Left renal pelvis (tissue), 4 donors: ENCODE measurements around the gene ZBTB39. TPM values are rescaled to one million over a fixed set of nuclear protein-coding genes. Genes with fewer than 3 reads are reported as not detected.

Source experiments
- DNase-seq, 4 donors: peaks; one replicate each; pipeline ENCODE4 v3.0.0-alpha.2; 2013; ENCODE audit warnings: low read depth in 4 of 4, low spot score in 3 of 4
- polyA plus RNA-seq, 4 donors: library from polyadenylated mRNA; unstranded; fragments of 120-200 nt; gene quantifications; one replicate each; pipeline ENCODE4 v1.2.1, GENCODE V29; 2013; ENCODE audit not compliant: insufficient read length in 4 of 4

ZBTB39 gene
- polyA plus RNA-seq, 4 donors, result 8.9 to 13.8 (median 11.7) TPM

DNA sequence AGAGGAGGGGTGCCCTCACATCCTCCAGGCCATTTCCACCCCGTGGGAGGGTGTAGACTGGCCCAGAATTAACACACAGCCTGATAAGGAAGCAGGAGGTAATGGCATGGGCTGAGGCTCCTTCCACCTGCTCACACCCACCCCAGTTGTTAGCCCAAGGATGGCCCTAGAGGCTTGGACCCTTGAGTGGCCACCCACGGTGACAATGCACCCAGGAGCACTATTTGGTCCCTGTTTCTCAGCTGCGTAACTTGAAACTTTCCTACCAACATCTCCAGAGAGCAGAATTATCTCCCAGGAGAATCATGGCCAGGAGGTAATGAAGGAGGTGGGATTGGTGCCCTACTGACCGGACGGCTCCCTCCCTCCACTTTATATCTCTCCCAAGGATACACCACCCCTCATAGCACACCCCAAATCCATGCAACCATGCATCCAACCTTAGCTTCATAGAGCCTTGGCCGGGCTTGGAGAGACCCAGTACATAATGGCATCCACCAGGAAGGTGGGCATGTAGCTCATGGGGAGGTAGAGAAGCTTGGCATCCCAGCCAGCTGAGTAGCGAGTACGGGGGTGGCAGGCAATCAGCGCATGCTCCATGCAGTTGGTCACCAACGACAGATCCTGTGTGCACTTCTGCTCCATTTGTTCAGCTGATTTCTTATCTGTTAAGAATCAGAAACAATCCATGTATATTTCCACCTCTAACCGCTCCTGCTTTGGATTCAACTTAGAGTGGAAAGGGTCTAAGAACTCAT lies 54.6 kb downstream of the ZBTB39 start:
- no peak for DNase-seq

DNA sequence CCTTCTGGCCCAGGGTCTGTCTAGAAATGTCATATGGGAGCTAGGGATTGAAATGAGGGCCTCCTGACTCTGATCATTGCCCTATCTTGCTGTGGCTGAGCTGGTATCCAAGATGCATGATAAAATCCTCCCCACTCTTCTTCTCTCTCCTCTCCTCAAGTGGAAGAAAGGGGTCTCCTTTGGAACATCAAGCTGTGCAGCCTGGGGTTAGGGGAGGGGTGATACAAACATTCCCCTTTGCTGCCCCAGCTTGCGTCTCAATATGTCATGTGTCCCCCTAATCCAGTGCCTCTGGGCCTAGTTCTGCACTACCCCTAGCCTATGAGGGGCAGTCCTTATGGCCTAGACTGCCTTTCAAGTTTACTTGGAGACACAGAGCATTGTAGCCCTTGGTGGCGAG lies 57.5 kb downstream of the ZBTB39 start:
- no peak for DNase-seq

Other genes starting within 250 kb of the ZBTB39 start
- 1 to 10 TPM in 1 of 4 donors, under 1 TPM in 3; 0.64 to 1.1 (median 0.69) TPM for gene HSD17B6, start 243.2 kb downstream of the ZBTB39 start, polyA plus RNA-seq
- gene SDR9C7, start 72.1 kb downstream of the ZBTB39 start, polyA plus RNA-seq, result under 1 TPM; 0.23 to 0.53 (median 0.27) TPM
- 1 to 10 TPM in 1 of 4 donors, under 1 TPM in 3; 0.46 to 1.2 (median 0.52) TPM for gene RDH16, start 48.9 kb downstream of the ZBTB39 start, polyA plus RNA-seq
- gene TAC3, start 10.0 kb upstream of the ZBTB39 start, polyA plus RNA-seq, result 1 to 10 TPM in 3 of 4 donors, under 1 TPM in 1; 0.37 to 7.6 (median 2.0) TPM
- gene MYO1A, start 43.6 kb upstream of the ZBTB39 start, polyA plus RNA-seq, result under 1 TPM in 3 of 4 donors, not detected in 1; 0.11 to 0.20 (median 0.15) TPM
- 10 to 100 TPM; 19.6 to 27.0 (median 25.6) TPM for gene NEMP1, start 72.2 kb upstream of the ZBTB39 start, polyA plus RNA-seq
- gene NAB2, start 82.6 kb upstream of the ZBTB39 start, polyA plus RNA-seq, result 10 to 100 TPM; 40.4 to 54.4 (median 45.4) TPM
- gene STAT6, start 104.8 kb upstream of the ZBTB39 start, polyA plus RNA-seq, result 100 to 1,000 TPM in 2 of 4 donors, 10 to 100 TPM in 2; 74.8 to 122 (median 98.2) TPM
- gene LRP1, start 121.9 kb upstream of the ZBTB39 start, polyA plus RNA-seq, result 100 to 1,000 TPM in 1 of 4 donors, 10 to 100 TPM in 3; 65.3 to 234 (median 81.0) TPM
- gene LRP1-AS, start 141.1 kb upstream of the ZBTB39 start, polyA plus RNA-seq, result under 1 TPM in 1 of 4 donors, not detected in 3; 0.53 TPM
- gene NXPH4, start 210.2 kb upstream of the ZBTB39 start, polyA plus RNA-seq, result 1 to 10 TPM; 3.2 to 6.5 (median 4.1) TPM
- gene SHMT2, start 223.2 kb upstream of the ZBTB39 start, polyA plus RNA-seq, result 10 to 100 TPM; 52.2 to 82.5 (median 70.4) TPM
- gene STAC3, start 244.6 kb upstream of the ZBTB39 start, polyA plus RNA-seq, result 1 to 10 TPM; 2.2 to 8.9 (median 4.1) TPM